ENCODE results near the gene DIS3L2.

Gene DIS3L2

DNA sequence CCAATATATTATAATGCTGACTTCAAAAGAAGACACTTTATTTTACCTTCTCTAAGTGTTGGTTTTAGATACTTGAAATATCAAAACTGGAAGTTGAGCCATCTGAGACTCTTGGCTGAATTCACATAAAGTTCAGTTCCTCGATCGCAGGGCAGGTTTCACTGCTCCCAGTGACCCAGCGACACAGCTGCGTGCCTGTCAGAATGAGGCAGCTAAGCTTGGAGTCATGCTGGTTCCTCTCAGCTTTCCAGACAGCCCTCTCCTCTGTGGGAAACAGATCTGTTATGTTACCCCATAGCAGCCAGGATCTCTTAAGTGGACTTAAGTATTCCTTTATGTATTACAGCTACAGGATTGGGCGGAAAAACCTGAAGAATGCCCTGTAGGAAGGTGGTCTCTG, 274.2 kb downstream of the DIS3L2 start:
- Histone ChIP-seq H3K27ac (ENCODE audit: low read length) (peak overlapping the region; percentile 66), H3K4me2 (ENCODE audit: low read length) (peak overlapping the region; percentile 92), H3K36me3 (replicated peaks; ENCODE audit: low read depth, low read length) (no peaks in the 10 kb centered on the region)

DNA sequence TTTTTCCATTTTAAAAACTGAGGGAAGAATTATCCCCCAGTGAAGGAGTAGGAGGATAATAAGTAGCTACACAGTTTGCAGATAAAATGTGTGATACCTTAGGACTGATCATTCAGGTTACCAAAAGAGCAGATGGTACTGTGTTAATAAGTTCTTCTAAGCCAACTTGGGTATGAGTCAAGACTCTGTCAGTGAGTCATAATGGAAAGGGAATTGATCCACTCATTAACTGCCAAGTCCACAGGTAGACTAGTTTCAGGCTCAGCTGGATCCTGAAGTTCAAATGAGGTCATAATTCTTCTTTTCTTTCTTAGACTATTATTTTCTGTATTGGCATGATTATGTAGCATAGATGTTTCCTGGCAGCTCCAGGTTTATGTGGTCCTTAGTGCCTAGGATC, 274.7 kb downstream of the DIS3L2 start:
- no peak overlapping the region for H2AFZ ChIP-seq (ENCODE audit: low read depth, low read length)
- no peaks in the 10 kb centered on the region for H3K9me3 ChIP-seq (ENCODE audit: insufficient read depth, low read length)
- no peaks in the 10 kb centered on the region for H3K36me3 ChIP-seq (replicated peaks; ENCODE audit: low read depth, low read length)
- H3K27ac ChIP-seq (ENCODE audit: low read length) = peak overlapping the region; percentile 66
- TF ChIP-seq, protein P1, sequence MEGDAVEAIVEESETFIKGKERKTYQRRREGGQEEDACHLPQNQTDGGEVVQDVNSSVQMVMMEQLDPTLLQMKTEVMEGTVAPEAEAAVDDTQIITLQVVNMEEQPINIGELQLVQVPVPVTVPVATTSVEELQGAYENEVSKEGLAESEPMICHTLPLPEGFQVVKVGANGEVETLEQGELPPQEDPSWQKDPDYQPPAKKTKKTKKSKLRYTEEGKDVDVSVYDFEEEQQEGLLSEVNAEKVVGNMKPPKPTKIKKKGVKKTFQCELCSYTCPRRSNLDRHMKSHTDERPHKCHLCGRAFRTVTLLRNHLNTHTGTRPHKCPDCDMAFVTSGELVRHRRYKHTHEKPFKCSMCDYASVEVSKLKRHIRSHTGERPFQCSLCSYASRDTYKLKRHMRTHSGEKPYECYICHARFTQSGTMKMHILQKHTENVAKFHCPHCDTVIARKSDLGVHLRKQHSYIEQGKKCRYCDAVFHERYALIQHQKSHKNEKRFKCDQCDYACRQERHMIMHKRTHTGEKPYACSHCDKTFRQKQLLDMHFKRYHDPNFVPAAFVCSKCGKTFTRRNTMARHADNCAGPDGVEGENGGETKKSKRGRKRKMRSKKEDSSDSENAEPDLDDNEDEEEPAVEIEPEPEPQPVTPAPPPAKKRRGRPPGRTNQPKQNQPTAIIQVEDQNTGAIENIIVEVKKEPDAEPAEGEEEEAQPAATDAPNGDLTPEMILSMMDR (IDR thresholded peaks at IDR 0.05; ENCODE audit: low read depth, low read length) = no peak
- TF ChIP-seq EZH2phosphoT487 (IDR thresholded peaks at IDR 0.05; ENCODE audit: low read depth) = no peak
- no peaks in the 10 kb centered on the region for H3K27me3 ChIP-seq (ENCODE audit: low read depth, low read length)
- no peaks in the 10 kb centered on the region for H3K79me2 ChIP-seq (ENCODE audit: low read length)
- peak overlapping the region; percentile 61 for H3K4me3 ChIP-seq (ENCODE audit: low read length)
- H3K4me1 ChIP-seq (ENCODE audit: low read length) = peaks cover 29% of the 10 kb centered on the region
- H4K20me1 ChIP-seq (ENCODE audit: insufficient read depth, low read length) = peaks cover 8% of the 10 kb centered on the region
- peak overlapping the region; percentile 92 for H3K4me2 ChIP-seq (ENCODE audit: low read length)
- H3K9ac ChIP-seq (ENCODE audit: low read length) = 0 out of 2 replicates have a peak overlapping the region, but pooled peaks have one; percentile 39

More for the DNA sequence above, 274.2 kb downstream of the DIS3L2 start:
- 0 out of 2 replicates have a peak overlapping the region, but pooled peaks have one; percentile 39 for H3K9ac ChIP-seq (ENCODE audit: low read length)
- H3K79me2 ChIP-seq (ENCODE audit: low read length) = no peaks in the 10 kb centered on the region
- H3K9me3 ChIP-seq (ENCODE audit: insufficient read depth, low read length) = no peaks in the 10 kb centered on the region
- H3K4me1 ChIP-seq (ENCODE audit: low read length) = peaks cover 29% of the 10 kb centered on the region
- no peak for TF ChIP-seq EZH2phosphoT487 (IDR thresholded peaks at IDR 0.05; ENCODE audit: low read depth)
- TF ChIP-seq, protein P1 (IDR thresholded peaks at IDR 0.05; ENCODE audit: low read depth, low read length) = no peak
- H3K27me3 ChIP-seq (ENCODE audit: low read depth, low read length) = no peaks in the 10 kb centered on the region
- peaks cover 8% of the 10 kb centered on the region for H4K20me1 ChIP-seq (ENCODE audit: insufficient read depth, low read length)
- H2AFZ ChIP-seq (ENCODE audit: low read depth, low read length) = no peak overlapping the region
- peak overlapping the region; percentile 61 for H3K4me3 ChIP-seq (ENCODE audit: low read length)

DNA sequence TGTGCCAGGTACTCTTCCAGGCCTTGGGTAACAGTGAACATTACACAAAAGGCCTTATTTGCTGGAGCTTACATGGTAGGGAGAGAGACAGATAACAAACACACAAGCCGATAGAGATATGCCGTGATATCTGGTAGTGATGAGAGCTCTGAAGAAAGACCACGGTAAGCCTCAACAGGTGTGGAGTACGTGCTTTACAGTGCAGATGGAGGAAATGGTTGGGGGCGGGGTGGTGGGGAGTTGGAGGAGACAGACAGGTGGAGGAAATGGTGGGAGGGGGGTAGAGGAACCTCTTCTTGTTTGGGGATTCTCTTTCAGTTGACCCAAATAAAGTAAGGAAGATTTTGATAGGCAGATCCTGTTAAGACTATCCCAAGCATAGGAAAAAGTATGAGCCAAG, 276.0 kb downstream of the DIS3L2 start:
- Histone ChIP-seq H3K27ac (ENCODE audit: low read length) (no peak overlapping the region), H4K20me1 (ENCODE audit: insufficient read depth, low read length) (peaks cover 8% of the 10 kb centered on the region), H3K4me1 (ENCODE audit: low read length) (peaks cover 29% of the 10 kb centered on the region), H3K79me2 (ENCODE audit: low read length) (no peaks in the 10 kb centered on the region), H2AFZ (ENCODE audit: low read depth, low read length) (no peak overlapping the region), H3K4me3 (ENCODE audit: low read length) (no peak overlapping the region), H3K4me2 (ENCODE audit: low read length) (no peak overlapping the region), H3K36me3 (replicated peaks; ENCODE audit: low read depth, low read length) (no peaks in the 10 kb centered on the region), H3K9ac (ENCODE audit: low read length) (no peak overlapping the region), H3K27me3 (ENCODE audit: low read depth, low read length) (no peaks in the 10 kb centered on the region), H3K9me3 (ENCODE audit: insufficient read depth, low read length) (no peaks in the 10 kb centered on the region)
- TF ChIP-seq, protein P1 (IDR thresholded peaks at IDR 0.05; ENCODE audit: low read depth, low read length) = no peak
- no peak for TF ChIP-seq EZH2phosphoT487 (IDR thresholded peaks at IDR 0.05; ENCODE audit: low read depth)

DNA sequence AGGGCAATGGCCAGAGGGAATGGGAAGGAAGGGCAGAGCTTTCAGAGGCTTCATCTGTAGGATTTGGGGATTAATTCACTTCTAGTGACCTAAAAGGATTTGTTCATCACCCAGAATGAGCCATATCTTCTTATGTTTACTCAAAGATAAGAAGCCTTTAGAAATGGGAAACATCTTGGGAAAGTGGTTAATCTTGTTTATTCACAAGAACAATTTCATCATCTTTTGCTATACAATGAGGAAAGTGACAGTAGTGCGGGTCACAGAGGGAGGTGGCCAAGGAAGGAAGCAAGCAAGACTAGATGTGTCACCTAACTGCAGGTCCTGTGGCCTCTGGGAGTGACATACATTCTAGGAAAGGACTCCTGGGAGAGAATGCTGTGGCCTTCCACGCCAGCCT, 276.6 kb downstream of the DIS3L2 start:
- H4K20me1 ChIP-seq (ENCODE audit: insufficient read depth, low read length) = peaks cover 8% of the 10 kb centered on the region

More for the DNA sequence above, 276.6 kb downstream of the DIS3L2 start:
- Histone ChIP-seq H3K79me2 (ENCODE audit: low read length) (no peaks in the 10 kb centered on the region), H3K4me2 (ENCODE audit: low read length) (no peak overlapping the region), H3K4me1 (ENCODE audit: low read length) (peaks cover 29% of the 10 kb centered on the region), H3K27ac (ENCODE audit: low read length) (no peak overlapping the region), H3K9me3 (ENCODE audit: insufficient read depth, low read length) (no peaks in the 10 kb centered on the region), H3K27me3 (ENCODE audit: low read depth, low read length) (no peaks in the 10 kb centered on the region), H3K36me3 (replicated peaks; ENCODE audit: low read depth, low read length) (no peaks in the 10 kb centered on the region), H2AFZ (ENCODE audit: low read depth, low read length) (no peak overlapping the region), H3K9ac (ENCODE audit: low read length) (no peak overlapping the region), H3K4me3 (ENCODE audit: low read length) (no peak overlapping the region)
- TF ChIP-seq, protein P1 (IDR thresholded peaks at IDR 0.05; ENCODE audit: low read depth, low read length) = no peak
- no peak for TF ChIP-seq EZH2phosphoT487 (IDR thresholded peaks at IDR 0.05; ENCODE audit: low read depth)

All from OCI-LY3 (cell line).